AG04449 (cell line): ENCODE data around the gene SOX6.
"Not testable (repeated sequence)": the region's sequence is repeated elsewhere in the genome, so short reads cannot be mapped to it uniquely, and the experiment has no call there.

Source experiments
- CTCF ChIA-PET: fragments of 350-600 bp; formaldehyde crosslinking; extraction: SDS; loops from one replicate; lab custom pipeline; 2021; ENCODE audit warnings: antibody characterized with exemption; lab: Yijun Ruan, JAX
- POLR2A ChIA-PET: fragments of 400-600, 350-600 bp; formaldehyde crosslinking; extraction: SDS; loops from one replicate; lab custom pipeline; 2020; ENCODE audit warnings: antibody characterized with exemption, inconsistent platforms; lab: Yijun Ruan, JAX
- DNase-seq: peaks from one replicate; pipeline ENCODE4 v3.0.0-alpha.2; 2010; ENCODE audit warnings: low read depth, low spot score
- H3K4me3 ChIP-seq: 2 replicates; pipeline ENCODE4 v1.5.1; 2011; ENCODE audit warnings: low read depth, mild to moderate bottlenecking, control low read depth, low read length
- CTCF ChIP-seq: IDR thresholded peaks from one replicate; pipeline ENCODE4 v1.5.1; 2011; ENCODE audit warnings: mild to moderate bottlenecking, moderate library complexity, low read length, control low read depth, inconsistent platforms; ENCODE audit not compliant: insufficient read depth; ENCODE audit errors: missing control alignments

The SOX6 gene

GRCh38 chr11:16395601-16396000 is 39.3 kb upstream of the SOX6 start:
- CTCF ChIA-PET, result interaction anchor here (0.9 to 1.6 kb wide), 2 partner anchors 10 to 12 kb away, joined by 3 to 7 read pairs; no protein-coding TSS in a partner anchor
- DNase-seq, result no peak
- no peak overlapping the region for H3K4me3 ChIP-seq
- POLR2A ChIA-PET, result no interaction called here
- TF ChIP-seq CTCF, result no peak

GRCh38 chr11:16394947-16395346 is 38.6 kb upstream of the SOX6 start:
- no peak for TF ChIP-seq CTCF
- no peak overlapping the region for H3K4me3 ChIP-seq
- CTCF ChIA-PET, result interaction anchor here (1.6 kb wide), 1 partner anchor 9 kb away, joined by 7 read pairs; no protein-coding TSS in a partner anchor
- POLR2A ChIA-PET, result interaction anchor here (0.6 kb wide), 1 partner anchor 9 kb away, joined by 3 read pairs; no protein-coding TSS in a partner anchor
- no peak for DNase-seq

GRCh38 chr11:16393340-16393739 is 37.0 kb upstream of the SOX6 start:
- TF ChIP-seq CTCF, result no peak
- H3K4me3 ChIP-seq, result no peak overlapping the region
- ChIA-PET CTCF (no interaction called here), POLR2A (no interaction called here)
- no peak for DNase-seq

- no peak for TF ChIP-seq CTCF
- no peak overlapping the region for H3K4me3 ChIP-seq
- ChIA-PET POLR2A (no interaction called here), CTCF (no interaction called here)
- no peak for DNase-seq
Observed at GRCh38 chr11:16392616-16393015, 36.3 kb upstream of the SOX6 start.

- DNase-seq, CTCF ChIA-PET, POLR2A ChIA-PET, H3K4me3 ChIP-seq: not testable (repeated sequence)
Observed at GRCh38 chr11:16390826-16391225, 34.5 kb upstream of the SOX6 start.

- no peak for DNase-seq
- ChIA-PET CTCF (interaction anchor here (1.8 to 2.3 kb wide), 2 partner anchors 10 to 221 kb away, joined by 7 to 9 read pairs; no protein-coding TSS in a partner anchor), POLR2A (no interaction called here)
- no peak overlapping the region for H3K4me3 ChIP-seq
- no peak for TF ChIP-seq CTCF
Observed at GRCh38 chr11:16385099-16385498, 28.8 kb upstream of the SOX6 start.
